Right ventricle myocardium inferior (tissue), 1 donor: Measurements from ENCODE around the gene CLIC5. TPM values are rescaled to one million over a fixed set of nuclear protein-coding genes. Genes with fewer than 3 reads are reported as not detected.
A peak's percentile ranks its signal among the peaks of the same experiment; 100 is the strongest.

Experiments used
- ATAC-seq: fragments of 200-7000 bp; cut with Tn5 transposase; one replicate; pipeline ENCODE4 v1.9.1; 2020; ENCODE audit warnings: mild to moderate bottlenecking, moderate library complexity
- DNase-seq: peaks from one replicate; pipeline ENCODE4 v3.0.0; 2021; ENCODE audit errors: missing footprints
- intact Hi-C: fragments of 100-400 bp; cut with DNase I; formaldehyde crosslinking; loops from one replicate; pipeline ENCODE4 v1.11.0; 2022
- total RNA-seq: library from RNA; stranded (reverse); fragmentation: NEBNext Ultra II Directional; extraction: Animal tissue kit (Norgen Biotek cat#: 25700); gene quantifications from one replicate; pipeline ENCODE4 v1.2.1, GENCODE V29; 2021
- donor health status: DM: no; HTN: yes; CAD: no; lungs with severe emphysema.

The CLIC5 gene
- total RNA-seq, 1 donor from 2014 or later = 312 TPM

DNA sequence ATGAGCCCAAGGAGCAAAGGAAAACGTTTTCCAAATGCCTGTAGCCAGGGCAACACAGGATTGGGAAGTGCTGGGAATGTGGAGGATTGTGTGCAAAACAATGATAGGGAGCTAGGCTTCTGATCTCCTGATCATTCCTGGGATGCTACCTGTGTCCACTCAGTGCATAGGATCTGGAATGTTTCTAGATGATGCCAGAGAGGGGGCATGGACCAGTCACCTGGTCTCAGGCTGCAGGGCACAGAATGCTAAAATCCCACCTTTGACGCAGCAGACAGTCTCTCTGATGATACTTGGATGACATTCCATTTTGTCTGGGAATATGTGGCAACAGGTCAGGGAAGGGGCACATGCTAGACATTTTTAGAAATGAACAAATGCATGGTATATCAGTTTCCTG, 128.9 kb downstream of the CLIC5 start:
- intact Hi-C loops = no loop called here
- DNase-seq (no peak), ATAC-seq (no peak)

- no peak for DNase-seq
- intact Hi-C loops = no loop called here
- no peak for ATAC-seq
Measured at GRCh38 chr6:45884336-45884735, 131.3 kb downstream of the CLIC5 start.

DNA sequence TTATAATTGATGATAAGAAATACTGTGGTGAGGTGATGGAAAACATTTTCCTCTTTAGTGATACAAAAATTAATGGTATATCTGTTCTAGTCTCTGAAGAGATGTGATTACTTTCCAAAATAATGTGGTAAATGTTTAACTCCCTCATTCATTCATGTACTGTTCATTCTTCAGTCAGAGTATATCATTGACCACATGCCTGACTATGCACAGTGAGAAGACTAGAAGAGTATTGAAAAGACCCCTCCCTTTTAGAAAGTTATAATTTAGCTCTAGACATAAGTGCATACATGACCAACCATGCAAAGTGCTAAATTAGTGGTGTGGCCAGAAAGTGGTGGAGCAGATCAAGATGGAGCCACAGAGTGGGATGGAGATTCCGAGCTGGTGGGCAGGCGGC, 133.0 kb downstream of the CLIC5 start:
- ATAC-seq (no peak), DNase-seq (no peak)
- intact Hi-C loops = no loop called here

DNA sequence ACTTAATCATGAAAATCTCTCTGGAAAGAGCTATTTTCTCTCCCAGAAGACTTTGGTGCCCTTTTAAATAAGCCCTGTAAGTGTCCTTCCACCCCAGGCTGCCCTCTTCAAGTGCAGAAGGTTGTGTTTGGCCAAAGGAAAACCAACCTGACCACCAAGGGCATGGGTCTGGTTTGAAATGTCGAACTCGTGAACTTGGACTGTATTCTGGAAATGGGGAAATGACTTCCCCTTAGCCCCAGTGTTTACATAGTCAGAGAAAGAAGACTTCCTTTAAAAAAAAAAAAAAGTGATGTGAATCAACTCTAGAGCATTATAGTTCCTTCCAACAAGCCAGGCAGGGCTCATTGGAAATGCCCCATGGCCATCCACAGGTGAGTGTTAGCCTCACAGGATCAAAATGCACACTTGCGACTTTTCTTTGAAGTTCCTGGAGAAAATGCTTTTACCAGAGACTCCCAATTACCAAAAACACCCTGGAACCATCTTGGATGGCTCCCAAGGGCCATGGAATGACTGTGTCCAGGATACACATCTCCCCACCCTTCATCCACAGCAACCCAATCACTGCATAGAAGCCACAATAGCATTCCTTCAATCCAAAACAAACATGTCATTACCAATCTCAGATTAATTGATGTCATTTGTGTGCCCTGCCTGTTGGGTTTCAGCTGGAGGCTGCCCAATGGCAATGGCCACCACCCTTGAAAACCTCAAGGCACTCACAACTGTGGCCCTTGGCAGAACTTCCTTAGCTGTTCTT, 133.8 kb downstream of the CLIC5 start:
- no peak for DNase-seq
- intact Hi-C loops = no loop called here
- no peak for ATAC-seq

DNA sequence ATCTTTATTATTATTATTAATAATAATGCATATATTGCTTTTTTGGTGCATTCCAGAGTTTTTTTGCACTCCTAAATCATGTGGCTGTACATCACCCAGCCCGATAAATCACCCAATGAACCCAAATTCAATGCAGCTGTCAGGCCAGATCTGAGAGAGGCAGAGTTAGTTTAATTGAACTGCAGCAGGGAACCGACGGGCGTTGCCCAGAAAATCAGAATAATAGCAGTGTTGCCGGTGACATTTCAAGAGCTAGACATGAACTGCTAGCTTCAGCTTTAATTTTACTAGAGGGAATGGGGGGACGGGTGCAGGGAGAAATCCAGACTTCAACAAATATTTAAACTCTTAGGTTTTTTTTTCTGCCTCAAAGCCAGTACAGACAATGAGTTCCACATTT, 135.0 kb downstream of the CLIC5 start:
- ATAC-seq = no peak
- intact Hi-C loops = no loop called here

GRCh38 chr6:45880159-45880558, 135.5 kb downstream of the CLIC5 start:
- peak; percentile 94 for ATAC-seq
- intact Hi-C loops = no loop called here
- DNase-seq = no peak

More for the DNA sequence above, 135.0 kb downstream of the CLIC5 start:
- DNase-seq = no peak

GRCh38 chr6:45877970-45878590, 137.6 kb downstream of the CLIC5 start:
- DNase-seq (no peak), ATAC-seq (no peak)
- intact Hi-C loops = no loop called here

DNA sequence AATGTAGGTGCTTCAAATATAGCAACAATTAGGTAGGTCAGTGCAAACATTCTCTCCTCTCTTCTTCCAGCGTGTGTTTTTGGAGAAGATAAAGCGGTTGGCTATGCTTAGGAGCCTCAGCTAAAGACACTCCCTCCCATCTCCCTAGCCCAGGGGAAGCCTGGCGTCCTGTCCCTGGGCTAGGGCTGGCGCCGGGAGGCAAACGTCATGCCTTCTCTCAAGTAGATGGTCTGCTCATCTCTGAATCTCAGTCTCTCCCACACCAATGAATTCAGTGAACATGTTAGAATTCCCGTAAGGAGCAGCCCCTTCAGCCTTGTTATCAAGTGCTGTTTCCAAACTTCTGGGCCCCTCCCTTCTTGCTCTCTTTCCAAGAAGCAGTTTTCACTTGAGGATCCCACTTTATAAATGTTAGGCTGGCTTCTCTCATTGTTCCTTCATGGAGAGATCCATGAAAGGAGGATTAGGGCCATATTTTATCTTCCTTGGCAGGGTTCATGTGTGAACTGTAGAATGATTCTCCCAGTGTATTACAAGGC, 142.8 kb downstream of the CLIC5 start:
- intact Hi-C loops = no loop called here
- DNase-seq = no peak
- peak; percentile 46 for ATAC-seq

DNA sequence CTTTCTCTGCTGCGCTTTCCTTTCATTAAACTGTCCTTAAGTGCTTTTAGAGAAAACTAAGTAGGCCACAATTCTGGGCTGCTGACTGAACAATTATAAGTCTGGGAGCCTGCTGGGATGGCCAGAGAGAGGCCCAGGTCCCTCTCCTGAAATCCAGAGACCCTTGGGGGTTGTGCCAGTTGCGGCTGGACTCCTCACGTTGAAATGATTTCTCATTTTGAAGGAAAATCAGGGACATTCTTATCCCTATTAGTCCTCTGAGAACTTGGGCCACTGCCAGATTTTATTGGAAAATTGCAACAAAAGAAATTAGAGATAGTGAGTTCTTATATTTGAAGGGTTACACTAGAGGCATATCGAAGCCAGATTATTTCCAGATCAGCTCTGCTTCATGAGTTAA, 145.1 kb downstream of the CLIC5 start:
- ATAC-seq = no peak

GRCh38 chr6:45864651-45865050, 151.0 kb downstream of the CLIC5 start:
- no peak for ATAC-seq
- intact Hi-C loops = no loop called here

More for the DNA sequence above, 145.1 kb downstream of the CLIC5 start:
- intact Hi-C loops = no loop called here
- no peak for DNase-seq

GRCh38 chr6:45858691-45859090, 157.0 kb downstream of the CLIC5 start:
- ATAC-seq (no peak), DNase-seq (no peak)
- intact Hi-C loops = no loop called here

More at GRCh38 chr6:45864651-45865050, 151.0 kb downstream of the CLIC5 start:
- no peak for DNase-seq

DNA sequence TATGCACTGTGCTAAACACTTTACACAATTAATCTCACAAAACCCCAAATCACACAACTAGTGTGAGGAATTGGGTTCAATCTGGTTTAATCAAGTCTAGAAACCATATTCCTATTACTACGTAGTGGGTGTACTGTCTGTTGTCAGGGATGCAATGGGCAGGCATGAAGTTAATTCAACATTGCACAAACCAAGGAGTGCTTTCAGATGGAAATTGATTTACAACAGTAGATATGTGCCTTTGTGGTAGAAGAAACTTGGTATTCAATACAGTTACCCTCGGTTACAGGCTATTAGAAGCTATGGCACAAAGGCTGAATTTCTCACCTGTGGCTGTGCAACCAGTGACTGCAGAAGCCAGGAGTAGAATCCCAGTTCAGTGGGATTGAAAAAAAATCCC, 157.8 kb downstream of the CLIC5 start:
- ATAC-seq = no peak
- intact Hi-C loops = no loop called here
- no peak for DNase-seq

- intact Hi-C loops = no loop called here
- DNase-seq = no peak
- peak; percentile 37 for ATAC-seq
Measured at GRCh38 chr6:45855642-45856394, 159.8 kb downstream of the CLIC5 start.

GRCh38 chr6:45854149-45854742, 161.4 kb downstream of the CLIC5 start:
- no peak for ATAC-seq
- intact Hi-C loops = no loop called here
- no peak for DNase-seq

DNA sequence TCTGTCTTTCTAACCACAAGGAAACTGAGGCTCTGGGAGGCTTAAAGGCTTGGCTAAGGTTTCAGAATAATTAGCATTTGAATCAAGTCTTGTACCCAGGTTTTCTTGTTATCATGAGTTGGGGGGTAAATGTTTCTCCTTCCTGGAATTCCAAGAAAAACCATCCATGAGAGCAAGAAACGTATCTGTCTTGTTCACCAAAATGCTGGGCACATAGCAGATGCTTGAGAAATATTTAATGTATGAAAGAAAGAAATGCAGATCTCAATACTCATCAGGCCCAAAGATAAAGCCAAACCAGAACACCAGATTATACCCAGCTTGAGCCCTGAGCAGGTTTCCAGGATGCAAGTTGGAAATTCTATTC, 164.6 kb downstream of the CLIC5 start:
- ATAC-seq (no peak), DNase-seq (no peak)
- intact Hi-C loops = no loop called here

- DNase-seq = no peak
- intact Hi-C loops = no loop called here
- ATAC-seq = no peak
Measured at GRCh38 chr6:45850378-45851033, 165.2 kb downstream of the CLIC5 start.

DNA sequence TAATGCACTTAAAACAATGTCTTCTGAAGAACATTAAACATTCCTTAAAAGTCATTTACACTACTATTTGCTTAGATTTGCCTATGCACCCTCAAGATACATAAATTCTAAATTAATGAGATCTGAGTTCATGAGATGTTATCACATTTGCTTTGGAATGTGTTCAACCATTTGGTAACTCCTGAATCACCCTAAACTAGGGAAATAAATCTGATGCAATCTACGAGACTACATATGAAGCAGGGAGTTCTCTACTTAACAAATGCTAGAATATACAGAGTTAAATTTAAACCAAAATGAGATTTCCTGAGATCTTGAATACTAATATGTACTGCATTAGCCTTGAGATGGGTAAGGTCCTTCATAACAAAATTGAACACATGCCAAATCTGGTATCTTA, 170.1 kb downstream of the CLIC5 start:
- DNase-seq (no peak), ATAC-seq (no peak)
- intact Hi-C loops = no loop called here

GRCh38 chr6:45844986-45845385, 170.7 kb downstream of the CLIC5 start:
- ATAC-seq = no peak
- DNase-seq = no peak
- intact Hi-C loops = no loop called here
